Transverse colon (tissue), 4 donors: ENCODE measurements around the gene PRRC2A. TPM values are rescaled to one million over a fixed set of nuclear protein-coding genes. Genes with fewer than 3 reads are reported as not detected.

ENCODE experiments used
- DNase-seq: peaks from one replicate; pipeline ENCODE4 v3.0.0-alpha.2; 2019
- H3K27ac ChIP-seq, 4 donors: fragments of 200-600 bp; sonication (generic); 2 replicates each; pipeline ENCODE4 v1.5.1; 2016 to 2018; ENCODE audit warnings: inconsistent platforms in 4 of 4
- H3K27me3 ChIP-seq: fragments of 200-600 bp; sonication (generic); 2 replicates; pipeline ENCODE4 v1.5.1; 2017; ENCODE audit warnings: inconsistent platforms
- H3K36me3 ChIP-seq, 4 donors: fragments of 200-600 bp; sonication (generic); 2 replicates each; pipeline ENCODE4 v1.5.1; 2017 to 2019; ENCODE audit warnings: inconsistent platforms in 4 of 4
- H3K4me1 ChIP-seq, 4 donors: fragments of 200-600 bp; sonication (generic); 2 replicates each; pipeline ENCODE4 v1.5.1; 2017 to 2020; ENCODE audit warnings: inconsistent platforms in 4 of 4
- H3K4me3 ChIP-seq, 4 donors: fragments of 200-600 bp; sonication (generic); 1 replicate in 1 of 4; 2 replicates in 3 of 4; pipeline versions ENCODE4 v1.5.1 to v1.6.1; 2017 to 2019; ENCODE audit warnings: inconsistent platforms in 4 of 4
- H3K9me3 ChIP-seq, 2 donors: fragments of 200-600 bp; sonication (generic); 2 replicates each; pipeline ENCODE4 v1.5.1; 2017 to 2019; ENCODE audit warnings: inconsistent platforms in 2 of 2
- CTCF ChIP-seq, 5 experiments: fragments of 200-600 bp in 3 of 5; fragments of 450-650 bp in 2 of 5; sonication (generic) in 3 of 5; IDR thresholded peaks; 1 replicate in 2 of 5; 2 replicates in 3 of 5; pipeline ENCODE4 v1.5.1; 2016 to 2017; ENCODE audit warnings: antibody characterized with exemption in 5 of 5, inconsistent platforms in 3 of 5, mild to moderate bottlenecking in 2 of 5, moderate library complexity in 1 of 5
- EP300 ChIP-seq: sonication (generic); formaldehyde crosslinking; IDR thresholded peaks from one replicate; pipeline ENCODE4 v1.6.1; 2017; ENCODE audit warnings: antibody characterized with exemption, low read depth
- POLR2A ChIP-seq: fragments of 450-650 bp; IDR thresholded peaks from one replicate; pipeline ENCODE4 v1.6.1; 2016; ENCODE audit warnings: antibody characterized with exemption, mild to moderate bottlenecking, moderate library complexity
- POLR2AphosphoS5 ChIP-seq, 3 donors: sonication (generic); formaldehyde crosslinking; IDR thresholded peaks; one replicate each; pipeline ENCODE4 v1.6.1; 2016; ENCODE audit warnings: antibody characterized with exemption in 3 of 3
- WGBS, 2 donors: methylation state at CpG; one replicate each; pipeline ENCODE4 v1.1.5; 2018; ENCODE audit warnings: low coverage in 1 of 2; 5-methylcytosine and 5-hydroxymethylcytosine counted together
- in situ Hi-C, 4 donors: fragments of 200-750 bp; cut with MboI; loops; one replicate each; pipeline versions ENCODE4 v1.15.0 to v1.15.1; 2017; ENCODE audit warnings: low sequenced_read_pairs in 3 of 4, low pct_ligation_motif_present in 1 of 4, low pct_unique_long_range_greater_than_20kb in 1 of 4
- intact Hi-C: fragments of 100-400 bp; cut with DNase I; formaldehyde crosslinking; loops from one replicate; pipeline ENCODE4 v1.15.1; 2023; ENCODE audit warnings: low total_unique reads
- total RNA-seq, 4 donors: library from RNA; depleted of rRNA; stranded (reverse); fragments of >200 nt; gene quantifications; one replicate each; pipeline ENCODE4 v1.1.0, GENCODE V29; 2016

PRRC2A gene
- total RNA-seq, 4 donors from 2014 or later: 63.9 to 138 (median 85.8) TPM

GRCh38 chr6:31643818-31644454, 23.4 kb downstream of the PRRC2A start:
- TF ChIP-seq EP300 (no peak), POLR2A (no peak), POLR2AphosphoS5 (IDR thresholded peaks at IDR 0.05) (no peak), CTCF (IDR thresholded peaks at IDR 0.05) (no peak)
- Histone ChIP-seq H3K36me3 (peaks cover 0 to 90% (median 42%) of the 10 kb centered on the region in 4 donors), H3K27ac (no peak overlapping the region), H3K27me3 (no peaks in the 10 kb centered on the region), H3K9me3 (no peaks in the 10 kb centered on the region), H3K4me1 (no peaks in the 10 kb centered on the region), H3K4me3 (no peak overlapping the region)
- no peak for DNase-seq
- WGBS, 2 donors: 91% methylated on average over 16 of the region's 17 CpGs; no CpG with 5 or more reads in 1 of the 2 donors
- in situ Hi-C loops: no loop called here
- intact Hi-C loops: no loop called here

GRCh38 chr6:31645325-31645724, 24.8 kb downstream of the PRRC2A start:
- TF ChIP-seq POLR2AphosphoS5 (IDR thresholded peaks at IDR 0.05) (no peak), POLR2A (no peak), EP300 (no peak), CTCF (IDR thresholded peaks at IDR 0.05) (no peak)
- in situ Hi-C loops: no loop called here
- Histone ChIP-seq H3K4me1 (peaks cover 0 to 2% (median 0%) of the 10 kb centered on the region in 4 donors), H3K9me3 (no peaks in the 10 kb centered on the region), H3K36me3 (peaks cover 0 to 87% (median 42%) of the 10 kb centered on the region in 4 donors), H3K27ac (no peak overlapping the region), H3K4me3 (no peak overlapping the region), H3K27me3 (no peaks in the 10 kb centered on the region)
- DNase-seq: no peak
- intact Hi-C loops: no loop called here
- WGBS, 2 donors: 96 to 97% methylated on average over 5 to 9 of the region's 9 CpGs

- Histone ChIP-seq H3K27me3 (no peaks in the 10 kb centered on the region), H3K4me3 (peak overlapping the region; percentile 52 to 93 (median 67)), H3K27ac (peak overlapping the region; percentile 91 to 99 (median 94)), H3K9me3 (no peaks in the 10 kb centered on the region), H3K36me3 (peaks cover 0 to 38% (median 14%) of the 10 kb centered on the region in 4 donors), H3K4me1 (peaks cover 5 to 35% (median 18%) of the 10 kb centered on the region in 4 donors)
- intact Hi-C loops: loop anchor here (5.0 kb wide), 1 partner anchor 501 kb away; the partner anchor contains the start of genes PPT2 and PRRT1
- WGBS, 2 donors: 2 to 9% methylated on average over 4 to 28 of the region's 29 CpGs
- in situ Hi-C loops: no loop called here
- peak; percentile 80 for DNase-seq
- TF ChIP-seq CTCF (IDR thresholded peaks at IDR 0.05) (no peak), POLR2A (no peak), POLR2AphosphoS5 (IDR thresholded peaks at IDR 0.05) (peak; percentile 35 to 66 (median 39)), EP300 (no peak)
These were observed 31.2 kb downstream of the PRRC2A start for GRCh38 chr6:31651602-31652191.

- in situ Hi-C loops (no loop called here), intact Hi-C loops (loop anchor here (5.0 kb wide), 1 partner anchor 499 kb away; the partner anchor contains the start of genes PPT2 and PRRT1)
- WGBS, 2 donors: 6% methylated on average over 12 to 37 of the region's 37 CpGs
- H3K4me1 ChIP-seq: peaks cover 5 to 45% (median 26%) of the 10 kb centered on the region in 4 donors
- peak overlapping the region; percentile 28 to 75 (median 56) for H3K4me3 ChIP-seq
- H3K27me3 ChIP-seq: no peaks in the 10 kb centered on the region
- peaks cover 0 to 23% (median 7%) of the 10 kb centered on the region in 4 donors for H3K36me3 ChIP-seq
- peak overlapping the region; percentile 91 to 99 (median 94) for H3K27ac ChIP-seq
- TF ChIP-seq POLR2AphosphoS5 (IDR thresholded peaks at IDR 0.05) (peak; percentile 1 to 89 (median 87)), POLR2A (peak; percentile 83), CTCF (IDR thresholded peaks at IDR 0.05) (no peak)
- H3K9me3 ChIP-seq: no peaks in the 10 kb centered on the region
- peak; percentile 91 for DNase-seq
These were observed 32.6 kb downstream of the PRRC2A start for GRCh38 chr6:31652925-31653724.
